Measurements from ENCODE around the gene CCL5. TPM values are rescaled to one million over a fixed set of nuclear protein-coding genes. Genes with fewer than 3 reads are reported as not detected.
"Not testable (repeated sequence)": the region's sequence is repeated elsewhere in the genome, so short reads cannot be mapped to it uniquely, and the experiment has no call there.

CCL5 gene
- total RNA-seq, 2 donors from 2014 or later: 4.4 to 8.3 TPM

DNA sequence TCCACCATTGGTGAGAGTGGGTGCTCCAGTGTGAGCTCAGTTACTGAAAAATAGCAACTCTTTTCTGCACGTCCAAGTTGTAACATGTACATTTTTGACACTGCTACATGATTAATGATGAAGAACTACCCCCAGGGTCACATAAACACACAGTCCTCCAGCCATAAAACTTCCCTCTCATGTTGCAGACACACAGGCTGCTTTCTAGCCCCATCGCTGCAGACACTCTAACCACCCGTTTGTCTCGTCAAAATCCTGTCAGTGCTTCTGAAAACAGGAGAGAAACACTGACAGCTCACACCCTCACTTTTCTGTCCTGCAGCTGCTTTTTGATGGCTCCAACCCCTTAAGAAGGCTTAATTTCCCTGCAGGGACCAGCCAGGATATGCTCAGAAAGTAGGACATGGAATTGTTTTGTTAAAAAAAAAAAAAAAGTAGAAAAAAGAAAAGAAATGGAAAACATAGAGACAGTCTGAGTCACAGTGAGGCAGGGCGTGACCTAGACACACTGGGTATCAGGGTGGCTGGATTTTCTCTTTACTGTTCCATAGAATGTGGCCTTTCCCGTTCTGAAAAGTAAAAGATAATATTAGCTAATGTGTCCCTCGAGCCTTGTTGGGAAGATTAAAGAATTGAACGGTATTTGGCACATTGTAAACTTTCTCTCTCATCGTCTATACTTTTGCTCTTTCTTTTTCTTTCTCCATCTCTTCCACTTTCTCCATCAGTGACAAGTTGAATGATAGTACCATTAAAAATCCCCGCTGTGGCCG is 20.7 kb upstream of the CCL5 start:
- ATAC-seq (no peak), DNase-seq (no peak)
- intact Hi-C loops (cut with DNase I, micrococcal nuclease): no loop called here

GRCh38 chr17:35900280-35900679 is 20.1 kb upstream of the CCL5 start:
- intact Hi-C loops (cut with DNase I, micrococcal nuclease): no loop called here
- peak; percentile 24 for ATAC-seq
- no peak for DNase-seq

- peak; percentile 37 to 57 for DNase-seq
- intact Hi-C loops (cut with DNase I, micrococcal nuclease): no loop called here
- ATAC-seq: peak; percentile 87
Measured at GRCh38 chr17:35898283-35899070, 18.3 kb upstream of the CCL5 start.

DNA sequence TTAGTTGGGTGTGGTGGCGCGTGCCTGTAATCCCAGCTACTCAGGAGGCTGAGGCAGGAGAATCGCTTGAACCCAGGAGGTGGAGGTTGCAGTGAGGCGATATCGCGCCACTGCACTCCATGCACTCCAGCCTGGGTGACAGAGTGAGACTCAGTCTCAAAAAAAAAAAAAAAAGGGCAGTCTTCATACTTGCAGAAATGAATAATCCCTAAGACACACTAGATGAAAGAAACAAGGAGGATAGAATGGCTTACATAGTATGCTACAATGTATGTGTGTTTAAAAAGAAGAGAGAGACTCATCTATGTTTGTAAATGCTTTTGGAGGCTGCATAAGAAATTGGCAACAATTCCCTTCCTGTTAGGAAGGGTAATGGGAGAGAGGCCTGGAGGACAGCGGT is 17.6 kb upstream of the CCL5 start:
- intact Hi-C loops (cut with DNase I, micrococcal nuclease); DNase-seq; ATAC-seq: not testable (repeated sequence)

DNA sequence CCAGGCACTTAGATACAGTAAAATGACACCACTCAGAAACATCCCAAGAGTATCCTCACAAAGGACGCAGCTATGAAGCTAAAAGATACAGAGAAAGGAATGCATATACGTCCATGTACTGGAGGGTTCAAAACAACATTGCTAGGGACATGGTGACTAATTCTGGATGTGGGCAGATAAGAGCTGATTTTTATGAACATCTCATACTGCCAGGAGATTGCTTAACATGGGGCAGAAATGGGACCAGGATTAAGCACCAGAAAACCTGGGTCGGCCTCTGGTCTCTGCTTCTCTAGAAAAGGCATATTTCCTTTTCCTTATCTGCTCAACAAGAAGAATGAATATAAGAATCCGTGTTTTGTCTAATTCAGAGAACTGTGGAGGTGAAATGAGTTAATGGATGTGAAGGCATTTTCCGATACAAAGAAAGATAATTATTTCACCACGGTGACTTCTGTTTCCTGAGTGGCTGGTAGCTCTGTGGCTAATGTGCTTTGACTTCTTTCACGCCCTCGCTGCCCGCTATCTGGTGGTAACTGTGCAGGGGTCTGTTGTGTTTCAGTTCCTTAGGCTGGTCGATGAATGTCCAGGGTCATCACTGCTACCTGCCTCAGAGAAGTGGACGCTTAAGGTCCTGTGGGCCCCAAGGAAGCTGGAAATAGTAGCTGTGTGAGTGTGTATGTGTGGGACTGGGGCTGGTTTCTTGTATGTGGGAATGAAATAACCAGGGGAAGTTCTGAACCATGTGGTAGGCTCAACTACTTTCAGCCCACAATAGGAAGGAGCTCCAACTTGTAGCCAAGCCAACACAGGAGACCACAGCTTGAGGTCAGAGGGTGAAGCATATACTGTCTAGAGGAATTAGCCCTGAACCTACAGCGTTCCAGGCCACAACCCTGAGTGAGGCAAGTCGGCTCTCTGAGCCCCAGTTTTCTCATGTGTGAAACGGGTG is 15.8 kb upstream of the CCL5 start:
- intact Hi-C loops (cut with DNase I, micrococcal nuclease): no loop called here
- DNase-seq: no peak
- ATAC-seq: no peak

GRCh38 chr17:35894206-35894605 is 14.0 kb upstream of the CCL5 start:
- DNase-seq (no peak), ATAC-seq (no peak)
- intact Hi-C loops (cut with DNase I, micrococcal nuclease): no loop called here

DNA sequence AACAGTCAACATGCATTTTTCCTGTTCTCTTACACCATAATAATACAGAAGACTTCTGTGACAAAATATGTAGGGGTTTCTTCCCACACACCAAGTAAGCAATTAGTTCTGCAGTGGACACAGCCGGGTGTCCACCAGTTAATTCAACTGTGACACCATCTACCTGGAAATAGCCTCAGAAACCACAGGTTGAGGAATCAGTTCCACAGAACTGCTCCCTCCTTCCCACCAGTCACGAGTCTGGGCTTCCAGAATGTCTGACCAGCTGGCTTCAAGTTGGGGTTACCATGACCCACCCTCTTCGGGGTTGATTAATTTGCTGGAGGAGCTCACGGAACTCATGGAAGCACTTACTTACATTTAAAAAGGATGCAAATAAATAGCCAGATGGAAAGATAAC is 13.6 kb upstream of the CCL5 start:
- ATAC-seq (no peak), DNase-seq (no peak)
- intact Hi-C loops (cut with DNase I, micrococcal nuclease): no loop called here

DNA sequence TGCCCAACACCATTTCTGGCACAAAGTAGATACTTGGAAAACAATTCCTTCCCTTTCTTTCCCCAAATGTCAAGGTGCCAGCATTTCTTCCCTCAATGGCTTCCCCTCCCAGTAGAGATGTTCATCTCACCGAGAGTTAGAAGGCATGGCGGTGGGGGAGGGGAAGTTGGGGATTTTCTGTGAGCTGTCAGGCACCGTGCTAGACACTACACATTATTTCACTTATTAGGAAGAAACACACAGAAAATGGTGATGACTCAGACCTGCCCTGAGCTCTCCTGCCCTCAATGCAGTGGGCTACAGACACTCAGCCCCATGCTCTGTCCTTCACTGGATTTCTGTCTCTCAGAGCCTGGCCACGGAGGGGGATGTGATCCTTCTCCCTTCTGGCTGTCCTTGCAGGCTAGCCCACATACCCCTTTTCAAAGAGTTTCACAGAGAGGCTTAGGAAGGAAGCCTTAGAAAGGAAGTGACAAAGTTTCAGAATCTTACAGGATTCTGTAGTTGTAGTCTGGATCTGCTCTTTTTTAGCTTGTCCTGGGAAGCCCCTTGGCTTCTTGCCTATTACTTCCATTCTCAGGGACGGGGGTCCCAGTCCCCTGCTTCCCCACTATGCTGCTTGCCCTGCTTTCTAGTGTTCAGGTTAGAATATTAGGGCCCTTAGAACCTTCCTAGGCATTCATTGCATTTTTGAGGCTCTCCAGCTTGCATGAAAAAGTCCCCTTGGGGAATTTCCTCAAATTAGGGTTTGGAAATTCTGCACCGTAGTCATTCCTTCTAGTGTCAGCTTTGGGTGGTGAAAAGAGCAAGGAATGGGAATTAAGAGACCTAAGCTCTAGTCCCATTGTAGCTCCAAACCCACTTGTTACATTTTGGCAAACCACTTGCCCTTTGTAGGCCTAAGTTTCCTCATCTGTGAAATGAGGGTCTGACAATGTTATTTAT is 12.2 kb upstream of the CCL5 start:
- DNase-seq: no peak

DNA sequence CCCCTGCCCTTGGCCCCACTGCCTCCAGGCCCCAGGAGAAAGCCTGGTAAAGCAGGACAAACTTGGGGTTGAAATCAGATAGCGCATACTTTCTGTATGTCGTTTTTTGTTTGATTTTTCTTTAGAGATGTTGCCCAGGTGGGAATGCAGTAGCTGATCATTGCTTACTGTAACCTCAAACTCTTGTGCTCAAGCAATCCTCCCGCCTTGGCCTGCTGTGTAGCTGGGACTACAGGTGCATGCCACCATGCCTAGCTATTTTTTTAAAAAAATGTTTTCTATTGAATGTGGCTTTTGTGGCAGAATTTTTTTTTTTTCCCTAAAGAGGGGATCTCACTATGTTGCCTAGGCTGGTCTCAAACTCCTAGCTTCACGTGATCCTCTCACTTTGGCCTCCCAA is 11.1 kb upstream of the CCL5 start:
- intact Hi-C loops (cut with DNase I, micrococcal nuclease): no loop called here
- no peak for DNase-seq
- no peak for ATAC-seq

More for the DNA sequence above, 12.2 kb upstream of the CCL5 start:
- no peak for ATAC-seq
- intact Hi-C loops (cut with DNase I, micrococcal nuclease): no loop called here

GRCh38 chr17:35890774-35891155 is 10.6 kb upstream of the CCL5 start:
- DNase-seq: peak; percentile 23 to 36
- intact Hi-C loops (cut with DNase I, micrococcal nuclease): no loop called here
- ATAC-seq: peak; percentile 36

- intact Hi-C loops (cut with DNase I, micrococcal nuclease): no loop called here
- ATAC-seq (no peak), DNase-seq (no peak)
Measured at GRCh38 chr17:35889818-35890773, 9.9 kb upstream of the CCL5 start.

GRCh38 chr17:35889241-35889640 is 9.1 kb upstream of the CCL5 start:
- no peak for DNase-seq
- intact Hi-C loops (cut with DNase I, micrococcal nuclease): no loop called here

GRCh38 chr17:35878361-35878760 is 1.8 kb downstream of the CCL5 start:
- intact Hi-C loops (cut with DNase I, micrococcal nuclease): no loop called here

More at GRCh38 chr17:35889241-35889640, 9.1 kb upstream of the CCL5 start:
- ATAC-seq: no peak

DNA sequence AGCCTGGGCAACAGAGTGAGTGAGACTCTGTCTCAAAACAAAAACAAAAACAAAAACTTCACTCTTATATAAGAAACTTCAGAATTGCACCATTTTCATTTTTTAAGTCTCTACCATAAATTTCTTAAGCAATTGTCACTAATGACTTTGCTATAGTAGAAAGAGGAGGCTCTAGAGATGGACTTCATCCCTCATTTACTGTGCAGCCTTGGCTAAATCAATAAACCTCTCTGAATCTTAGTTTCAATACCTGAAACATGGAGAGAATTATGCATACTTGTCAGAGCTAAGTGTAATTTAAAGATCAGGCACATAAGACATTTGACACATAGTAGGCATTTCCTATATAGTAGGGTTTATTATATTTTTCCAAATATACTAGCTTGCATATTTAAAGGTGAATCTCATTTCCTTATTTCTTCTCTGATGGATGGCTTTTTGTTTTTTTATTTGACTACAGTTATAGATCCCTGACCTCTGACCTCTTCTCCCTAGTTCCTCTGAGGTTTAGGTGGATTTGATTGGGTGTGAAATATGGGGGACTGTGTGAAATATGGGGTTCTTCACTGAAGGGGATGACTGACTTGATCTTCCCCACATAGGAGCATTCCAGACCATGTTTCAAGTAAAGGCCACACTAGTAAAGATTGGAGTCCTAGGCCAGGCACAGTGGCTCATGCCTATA is 2.7 kb downstream of the CCL5 start:
- intact Hi-C loops (cut with DNase I, micrococcal nuclease): no loop called here
- DNase-seq (no peak), ATAC-seq (no peak)

More at GRCh38 chr17:35878361-35878760, 1.8 kb downstream of the CCL5 start:
- DNase-seq (no peak), ATAC-seq (no peak)

DNA sequence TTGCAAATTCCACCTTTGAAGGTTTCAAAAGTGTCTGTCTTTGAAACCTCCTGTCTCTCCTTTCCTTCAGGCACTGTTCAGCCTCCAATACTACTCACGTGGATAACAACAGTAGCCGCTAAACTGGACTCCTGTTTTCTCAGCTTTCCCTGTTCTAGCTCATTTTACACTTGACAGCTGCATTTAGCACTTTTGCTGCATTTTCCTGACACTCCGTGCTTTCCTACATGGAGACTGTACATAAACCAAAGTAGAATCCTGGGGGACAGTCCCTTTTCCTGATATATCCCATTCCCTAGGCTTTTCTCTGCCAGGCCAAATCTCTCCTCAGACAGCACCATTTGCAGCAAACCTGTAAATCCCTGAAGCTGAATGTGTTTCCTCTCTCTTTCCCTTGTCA is 3.6 kb downstream of the CCL5 start:
- no peak for DNase-seq
- ATAC-seq: no peak
- intact Hi-C loops (cut with DNase I, micrococcal nuclease): no loop called here

- DNase-seq: no peak
- intact Hi-C loops (cut with DNase I, micrococcal nuclease): no loop called here
- ATAC-seq: no peak
Measured at GRCh38 chr17:35875800-35876139, 4.4 kb downstream of the CCL5 start.

All from left colon (tissue), 2 donors.